Choroid plexus epithelial cell (primary cell): ENCODE results near the gene SLC6A3.

ENCODE experiments used
- DNase-seq: peaks from one replicate; pipeline ENCODE4 v3.0.0-alpha.2; 2010; ENCODE audit warnings: low read depth
- H3K4me3 ChIP-seq: 2 replicates; pipeline ENCODE4 v1.5.1; 2011; ENCODE audit warnings: low read depth, mild to moderate bottlenecking, control low read depth, low read length, moderate library complexity
- TF ChIP-seq, protein P1 (sequence below): conservative IDR thresholded peaks from 2 replicates; pipeline ENCODE4 v1.5.1; 2011; ENCODE audit warnings: low read depth, mild to moderate bottlenecking, control low read depth, inconsistent platforms, low read length, moderate library complexity

The SLC6A3 gene

DNA sequence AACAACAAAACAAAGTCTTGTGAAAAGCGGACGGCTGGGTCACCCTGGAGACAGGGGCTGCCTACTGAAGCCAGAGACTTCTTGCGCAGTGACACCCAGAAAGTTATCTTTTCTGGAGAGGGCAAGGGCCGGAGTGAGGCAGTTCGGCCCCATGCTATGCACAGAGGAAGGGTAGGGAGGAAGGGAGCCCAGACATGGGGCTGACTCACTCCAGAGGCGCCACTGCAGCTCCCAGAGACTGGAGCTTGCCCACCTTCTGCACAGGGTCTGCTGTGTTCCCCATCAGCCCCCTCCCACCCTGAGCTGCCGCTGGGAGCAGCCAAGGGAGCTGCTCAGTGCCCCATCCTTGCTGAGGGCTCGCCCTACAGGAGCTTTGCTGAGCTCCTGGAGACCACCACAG is 13.3 kb downstream of the SLC6A3 start:
- no peak for DNase-seq
- TF ChIP-seq, protein P1, sequence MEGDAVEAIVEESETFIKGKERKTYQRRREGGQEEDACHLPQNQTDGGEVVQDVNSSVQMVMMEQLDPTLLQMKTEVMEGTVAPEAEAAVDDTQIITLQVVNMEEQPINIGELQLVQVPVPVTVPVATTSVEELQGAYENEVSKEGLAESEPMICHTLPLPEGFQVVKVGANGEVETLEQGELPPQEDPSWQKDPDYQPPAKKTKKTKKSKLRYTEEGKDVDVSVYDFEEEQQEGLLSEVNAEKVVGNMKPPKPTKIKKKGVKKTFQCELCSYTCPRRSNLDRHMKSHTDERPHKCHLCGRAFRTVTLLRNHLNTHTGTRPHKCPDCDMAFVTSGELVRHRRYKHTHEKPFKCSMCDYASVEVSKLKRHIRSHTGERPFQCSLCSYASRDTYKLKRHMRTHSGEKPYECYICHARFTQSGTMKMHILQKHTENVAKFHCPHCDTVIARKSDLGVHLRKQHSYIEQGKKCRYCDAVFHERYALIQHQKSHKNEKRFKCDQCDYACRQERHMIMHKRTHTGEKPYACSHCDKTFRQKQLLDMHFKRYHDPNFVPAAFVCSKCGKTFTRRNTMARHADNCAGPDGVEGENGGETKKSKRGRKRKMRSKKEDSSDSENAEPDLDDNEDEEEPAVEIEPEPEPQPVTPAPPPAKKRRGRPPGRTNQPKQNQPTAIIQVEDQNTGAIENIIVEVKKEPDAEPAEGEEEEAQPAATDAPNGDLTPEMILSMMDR: no peak
- no peak overlapping the region for H3K4me3 ChIP-seq

DNA sequence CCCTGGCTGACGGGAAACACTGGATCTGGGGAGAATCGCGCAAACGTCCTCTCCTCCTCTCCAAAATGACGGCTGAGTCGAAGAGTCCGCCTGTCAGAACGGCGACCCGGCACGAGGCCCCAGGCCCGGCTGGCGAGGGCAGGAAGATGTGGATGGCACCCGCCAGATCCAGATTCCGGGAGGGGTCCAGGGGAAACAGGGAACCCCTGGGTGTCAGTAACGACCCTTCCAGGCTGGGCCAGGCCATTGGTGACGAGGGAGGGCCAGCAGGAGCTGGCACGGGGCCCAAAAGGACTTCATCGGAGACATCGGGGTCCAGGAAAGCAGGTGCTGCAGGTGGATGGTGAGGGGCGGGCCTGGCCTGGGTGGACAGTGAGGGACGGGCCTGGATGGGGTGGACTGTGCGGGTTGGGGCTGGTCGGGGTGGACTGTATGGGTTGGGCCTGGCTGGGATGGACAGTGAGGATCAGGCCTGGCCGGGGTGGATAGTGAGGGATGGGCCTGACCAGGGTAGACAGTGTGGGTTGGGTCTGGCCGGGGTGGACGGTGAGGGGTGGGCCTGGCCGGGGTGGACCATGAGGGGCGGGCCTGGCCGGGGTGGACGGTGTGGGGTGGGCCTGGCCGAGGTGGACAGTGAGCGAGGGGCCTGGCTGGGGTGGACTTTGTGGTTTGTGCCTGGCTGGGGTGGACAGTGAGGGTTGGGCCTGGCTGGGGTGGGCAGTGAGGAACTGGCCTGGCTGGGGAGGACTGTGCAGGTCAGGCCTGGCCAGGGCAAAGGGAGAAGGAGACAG is 14.0 kb downstream of the SLC6A3 start:
- DNase-seq: no peak
- TF ChIP-seq, protein P1: no peak
- no peak overlapping the region for H3K4me3 ChIP-seq

DNA sequence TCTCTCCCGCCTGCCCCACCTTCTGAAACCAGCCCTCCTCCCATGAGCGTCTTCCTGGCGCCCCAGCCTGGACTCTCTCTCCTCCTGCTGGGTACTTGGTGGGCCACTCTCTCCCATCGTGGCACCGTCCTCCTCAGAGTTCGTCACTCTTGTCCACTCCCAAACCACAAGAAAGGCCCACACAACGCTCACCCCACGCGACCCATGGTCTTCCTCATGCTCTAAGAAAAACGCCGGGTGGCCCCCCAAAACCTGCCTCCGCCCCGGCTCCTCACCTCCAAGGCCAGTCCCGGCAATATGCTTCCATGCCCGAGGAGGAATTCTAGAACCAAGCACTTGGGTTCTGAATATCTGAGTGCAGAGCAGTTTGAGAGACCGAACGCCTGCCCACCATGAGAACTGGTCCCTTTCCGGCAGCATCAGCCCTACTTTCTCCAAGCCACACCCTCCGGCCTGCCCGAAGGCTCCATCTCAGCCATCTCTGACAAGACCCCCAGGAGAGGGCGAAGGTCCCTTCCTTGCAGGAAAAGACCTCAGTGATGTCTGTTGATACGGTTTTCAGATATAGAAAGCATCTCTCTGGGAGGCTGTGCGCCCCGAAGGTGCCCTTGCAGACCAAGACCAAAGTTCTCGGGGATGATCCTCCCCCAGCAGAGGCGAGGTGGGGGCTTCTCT is 15.0 kb downstream of the SLC6A3 start:
- H3K4me3 ChIP-seq: no peak overlapping the region
- TF ChIP-seq, protein P1: no peak
- DNase-seq: no peak

DNA sequence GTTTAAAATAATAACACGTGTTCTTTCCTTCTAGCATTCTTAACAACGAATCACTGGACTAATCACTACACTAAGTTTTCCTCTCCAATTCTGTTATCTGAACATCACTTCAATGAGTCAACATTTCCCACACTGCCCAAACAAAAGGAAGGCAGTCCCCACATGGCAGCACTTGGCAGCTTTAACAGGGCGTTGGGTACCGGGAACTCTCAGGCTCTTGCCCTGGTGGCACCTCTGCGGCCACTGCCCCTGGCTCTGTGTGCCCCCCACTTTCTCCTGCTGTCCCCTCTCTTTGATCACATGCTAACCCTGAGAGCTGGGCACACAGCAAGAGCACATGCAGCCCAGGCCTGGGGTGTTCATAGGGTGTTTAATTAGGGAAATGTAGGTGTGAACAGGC is 15.7 kb downstream of the SLC6A3 start:
- DNase-seq: no peak
- TF ChIP-seq, protein P1: no peak
- no peak overlapping the region for H3K4me3 ChIP-seq

DNA sequence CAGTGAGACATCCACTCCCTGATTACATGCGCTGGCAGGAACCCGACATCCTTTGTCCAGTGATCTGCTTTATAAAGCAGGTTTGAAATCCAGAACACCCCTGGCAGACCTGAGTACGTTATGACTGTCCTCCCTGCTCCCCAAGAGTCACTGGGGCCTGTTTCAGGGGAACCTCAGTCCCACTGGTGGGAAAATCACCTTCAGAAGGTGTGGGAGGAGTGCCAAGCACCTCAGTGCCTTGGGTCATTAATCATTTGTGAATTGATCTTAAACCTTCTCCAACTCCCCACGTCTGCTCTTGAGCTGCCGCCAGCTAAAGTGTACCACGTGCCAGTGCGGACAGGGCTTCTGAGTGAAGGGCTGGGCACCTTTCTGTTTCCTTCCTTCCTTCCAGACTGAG is 16.2 kb downstream of the SLC6A3 start:
- no peak for DNase-seq
- TF ChIP-seq, protein P1: no peak

DNA sequence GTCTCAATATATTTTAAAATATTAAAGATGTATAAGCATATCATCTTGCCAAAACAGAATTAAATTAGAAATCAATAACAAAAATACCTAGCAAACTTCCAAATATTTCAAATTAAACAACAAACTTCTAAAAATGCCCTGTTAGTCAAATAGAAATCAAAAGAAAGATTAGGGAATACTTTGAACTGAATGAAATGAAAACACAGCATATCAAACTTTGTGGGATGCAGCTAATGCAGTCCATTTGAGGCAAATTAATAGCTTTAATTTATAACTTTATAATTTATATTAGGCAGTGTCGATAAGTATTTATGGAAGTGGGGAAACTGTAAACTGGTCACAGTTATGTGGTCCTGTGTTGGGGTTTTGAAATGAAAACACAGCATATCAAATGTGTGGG is 17.1 kb downstream of the SLC6A3 start:
- TF ChIP-seq, protein P1: no peak
- DNase-seq: no peak
- H3K4me3 ChIP-seq: no peak overlapping the region

More for the DNA sequence above, 16.2 kb downstream of the SLC6A3 start:
- H3K4me3 ChIP-seq: no peak overlapping the region
